K562 (cell line): ENCODE measurements around the gene CTXN1. TPM values are rescaled to one million over a fixed set of nuclear protein-coding genes. Genes with fewer than 3 reads are reported as not detected.

Experiments
- CHD7 ChIP-seq: fragments of 200-600 bp; sonication (generic); IDR thresholded peaks from one replicate; pipeline ENCODE4 v1.6.1; 2012; ENCODE audit warnings: mild to moderate bottlenecking, low read depth, low read length, inconsistent platforms
- EP400 ChIP-seq: fragments of 450-650 bp; IDR thresholded peaks from 2 replicates; pipeline ENCODE4 v1.6.1; 2017; ENCODE audit warnings: antibody characterized with exemption, mild to moderate bottlenecking, moderate library complexity
- ID3 ChIP-seq, 2 experiments: fragments of 250-450 bp in 1 of 2; fragments of 450-650 bp in 1 of 2; sonication (Bioruptor Pico) in 1 of 2; IDR thresholded peaks; 2 replicates each; pipeline versions ENCODE4 v1.6.1 to v1.8.0; 2016 to 2021; ENCODE audit warnings: mild to moderate bottlenecking in 2 of 2, moderate library complexity in 2 of 2, missing compliant biosample characterization in 1 of 2, missing genetic modification characterization in 1 of 2
- KDM2B ChIP-seq: fragments of 250-450 bp; sonication (Bioruptor Pico); IDR thresholded peaks from 2 replicates; pipeline ENCODE4 v1.8.0; 2021; ENCODE audit warnings: mild to moderate bottlenecking, moderate library complexity
- RBM15 ChIP-seq: fragments of 200-400 bp; formaldehyde crosslinking; IDR thresholded peaks from 2 replicates; pipeline ENCODE4 v1.6.1; 2018; ENCODE audit warnings: mild to moderate bottlenecking, low read length, moderate library complexity; ENCODE audit not compliant: insufficient read depth
- TEAD1 ChIP-seq, 2 experiments: fragments of 450-650 bp in 1 of 2; sonication (generic) in 1 of 2; formaldehyde crosslinking; IDR thresholded peaks; 2 replicates each; pipeline versions ENCODE4 v1.4.0 to v1.8.0; 2020 to 2022; ENCODE audit warnings: mild to moderate bottlenecking in 2 of 2, missing genetic modification reagents in 1 of 2
- USF2 ChIP-seq: sonication (generic); formaldehyde crosslinking; IDR thresholded peaks from 2 replicates; pipeline ENCODE4 v1.5.0; 2020; ENCODE audit warnings: missing genetic modification reagents
- YY1 ChIP-seq, 3 experiments: IDR thresholded peaks; 2 replicates each; pipeline ENCODE4 v1.6.1; 2011; ENCODE audit warnings: low read length in 2 of 3, mild to moderate bottlenecking in 2 of 3, moderate library complexity in 2 of 3, borderline replicate concordance in 1 of 3, control low read depth in 1 of 3, low read depth in 1 of 3; ENCODE audit not compliant: insufficient read depth in 3 of 3, insufficient replicate concordance in 2 of 3, control insufficient read depth in 1 of 3, insufficient read length in 1 of 3; ENCODE audit errors: extremely low read depth in 1 of 3
- ZNF395 ChIP-seq: fragments of 200-800 bp; sonication (Bioruptor generic); IDR thresholded peaks from 2 replicates; pipeline ENCODE4 v1.6.1; 2017; ENCODE audit warnings: missing genetic modification characterization, missing compliant biosample characterization
- ZNF561 ChIP-seq: fragments of 450-650 bp; formaldehyde crosslinking; conservative IDR thresholded peaks from 2 replicates; pipeline ENCODE4 v1.4.0; 2020; ENCODE audit warnings: mild to moderate bottlenecking, moderate library complexity
- polyA plus RNA-seq, 8 experiments: library from polyadenylated mRNA; depleted of rRNA in 4 of 8; stranded (reverse) in 5 of 8; unstranded in 3 of 8; fragments of >200 nt; fragmentation: Nextera tagmentation in 2 of 8; fragmentation: Illumina TruSeq in 1 of 8; extraction: Ambion mirVana in 2 of 8; extraction: Trizol in 1 of 8; gene quantifications; 2 replicates each; pipeline versions ENCODE4 v1.2.1 to v1.2.3, GENCODE V29; 2011 to 2014; ENCODE audit warnings: inconsistent platforms in 1 of 8, missing spikeins in 1 of 8
- total RNA-seq, 7 experiments: library from RNA; depleted of rRNA in 6 of 7; stranded (reverse); fragments of >200 nt in 6 of 7; fragmentation: Illumina TruSeq in 2 of 7; extraction: Trizol in 2 of 7; gene quantifications; 2 replicates each; pipeline versions ENCODE4 v1.2.1 to v1.2.3, GENCODE V29; 2011 to 2021; ENCODE audit warnings: low replicate concordance in 1 of 7

CTXN1 gene
- total and polyA plus RNA-seq, 9 of the 15 experiments (the other 6 are each of a cell fraction or from before 2014, with no cell fraction given): 0.15 to 37.4 (median 1.8) TPM; not detected in 2

- TF ChIP-seq KDM2B (CRISPR knock-in tag) (no peak; the same call in 1 of the 2 replicates), ZNF395 (CRISPR knock-in tag) (no peak), RBM15 (no peak), ZNF561 (CRISPR knock-in tag) (no peak), EP400 (peak; percentile 88), CHD7 (no peak), USF2 (CRISPR knock-in tag) (no peak; the same call in 1 of the 2 replicates), YY1 (IDR thresholded peaks at IDR 0.05; ENCODE audit: borderline replicate concordance in 1 of 3, control insufficient read depth in 1 of 3, extremely low read depth in 1 of 3, insufficient read depth in 3 of 3, insufficient read length in 1 of 3, insufficient replicate concordance in 2 of 3, low read depth in 1 of 3, low read length in 2 of 3) (peak; percentile 83 to 92 (median 91)), TEAD1 (CRISPR knock-in tag; IDR thresholded peaks at IDR 0.05) (peak in 1 of 2 experiments; percentile 83; a peak in 2 of 4 replicates), ID3 (CRISPR knock-in tag; IDR thresholded peaks at IDR 0.05) (no peak), ID3 (tag; IDR thresholded peaks at IDR 0.05) (peak; percentile 72; the same call in 1 of the 2 replicates)
Measured at GRCh38 chr19:7903244-7904073, 22.5 kb downstream of the CTXN1 start, which contains the start of gene MAP2K7 (continued).
